GM04504 (cell line): ENCODE measurements around the gene MINDY3.
"Not testable (repeated sequence)": the region's sequence is repeated elsewhere in the genome, so short reads cannot be mapped to it uniquely, and the experiment has no call there.

Source experiments
- DNase-seq: peaks from one replicate; pipeline ENCODE4 v3.0.0-alpha.2; 2012; ENCODE audit warnings: low read depth

Gene MINDY3

GRCh38 chr10:15856328-15857015 is 3.8 kb downstream of the MINDY3 start:
- no peak for DNase-seq

GRCh38 chr10:15853800-15854199 is 6.5 kb downstream of the MINDY3 start:
- DNase-seq, result no peak

- no peak for DNase-seq
Observed at GRCh38 chr10:15852111-15852557, 8.2 kb downstream of the MINDY3 start.

- not testable (repeated sequence) for DNase-seq
Observed at GRCh38 chr10:15850337-15850978, 9.8 kb downstream of the MINDY3 start.

- DNase-seq, result no peak
Observed at GRCh38 chr10:15849316-15849715, 11.0 kb downstream of the MINDY3 start.

- no peak for DNase-seq
Observed at GRCh38 chr10:15847481-15847880, 12.8 kb downstream of the MINDY3 start.

- no peak for DNase-seq
Observed at GRCh38 chr10:15844517-15844916, 15.8 kb downstream of the MINDY3 start.

- DNase-seq, result no peak
Observed at GRCh38 chr10:15843695-15844094, 16.6 kb downstream of the MINDY3 start.

GRCh38 chr10:15842556-15843169 is 17.6 kb downstream of the MINDY3 start:
- no peak for DNase-seq

GRCh38 chr10:15841696-15842095 is 18.6 kb downstream of the MINDY3 start:
- DNase-seq, result no peak

- DNase-seq, result no peak
Observed at GRCh38 chr10:15836807-15837206, 23.5 kb downstream of the MINDY3 start.

- DNase-seq, result no peak
Observed at GRCh38 chr10:15829495-15829894, 30.8 kb downstream of the MINDY3 start.

GRCh38 chr10:15824498-15824897 is 35.8 kb downstream of the MINDY3 start:
- no peak for DNase-seq

- no peak for DNase-seq
Observed at GRCh38 chr10:15822131-15822530, 38.2 kb downstream of the MINDY3 start.

GRCh38 chr10:15821046-15821683 is 39.1 kb downstream of the MINDY3 start:
- DNase-seq, result no peak

- no peak for DNase-seq
Observed at GRCh38 chr10:15817409-15818046, 42.8 kb downstream of the MINDY3 start.

- no peak for DNase-seq
Observed at GRCh38 chr10:15815242-15815885, 44.9 kb downstream of the MINDY3 start.

GRCh38 chr10:15814565-15814964 is 45.7 kb downstream of the MINDY3 start:
- no peak for DNase-seq

GRCh38 chr10:15813415-15813814 is 46.9 kb downstream of the MINDY3 start:
- DNase-seq, result no peak

GRCh38 chr10:15809450-15809849 is 50.9 kb downstream of the MINDY3 start:
- no peak for DNase-seq

- DNase-seq, result no peak
Observed at GRCh38 chr10:15808204-15808797, 52.0 kb downstream of the MINDY3 start.
